Fibroblast of lung (primary cell): ENCODE results near the gene ATP6V0E2. TPM values are rescaled to one million over a fixed set of nuclear protein-coding genes. Genes with fewer than 3 reads are reported as not detected.

Source experiments
- DNase-seq, 2 donors: peaks; one replicate each; pipeline versions ENCODE4 v3.0.0 to v3.0.0-alpha.2; 2010; ENCODE audit warnings: low read depth in 2 of 2
- H2AFZ ChIP-seq: 2 replicates; pipeline ENCODE4 v1.5.1; 2012; ENCODE audit warnings: low read length, control low read depth, inconsistent platforms
- H3K27ac ChIP-seq: 2 replicates; pipeline ENCODE4 v1.5.1; 2011; ENCODE audit warnings: low read length, control low read depth; ENCODE audit not compliant: insufficient read depth
- H3K27me3 ChIP-seq: 2 replicates; pipeline ENCODE4 v1.5.1; 2011; ENCODE audit warnings: mild to moderate bottlenecking, low read length; ENCODE audit not compliant: control insufficient read depth, insufficient read depth
- H3K36me3 ChIP-seq: 2 replicates; pipeline ENCODE4 v1.5.1; 2011; ENCODE audit warnings: low read length; ENCODE audit not compliant: control insufficient read depth, insufficient read depth
- H3K4me1 ChIP-seq: 2 replicates; pipeline ENCODE4 v1.5.1; 2011; ENCODE audit warnings: low read length; ENCODE audit not compliant: control insufficient read depth, insufficient read depth; ENCODE audit errors: extremely low read depth
- H3K4me2 ChIP-seq: 2 replicates; pipeline ENCODE4 v1.5.1; 2011; ENCODE audit warnings: low read length, control low read depth; ENCODE audit not compliant: insufficient read depth; ENCODE audit errors: extremely low read depth
- H3K4me3 ChIP-seq, 4 experiments: fragments of 200-600 bp in 1 of 4; sonication (generic) in 1 of 4; replicated peaks in 1 of 4; 2 replicates each; pipeline ENCODE4 v1.5.1; 2011 to 2016; ENCODE audit warnings: low read length in 4 of 4, low read depth in 3 of 4, mild to moderate bottlenecking in 3 of 4, control low read depth in 2 of 4, inconsistent platforms in 1 of 4, mixed read lengths in 1 of 4; ENCODE audit not compliant: insufficient read depth in 1 of 4; ENCODE audit errors: control extremely low read depth in 1 of 4
- H3K79me2 ChIP-seq: 2 replicates; pipeline ENCODE4 v1.5.1; 2012; ENCODE audit warnings: mild to moderate bottlenecking, low read length, inconsistent platforms; ENCODE audit not compliant: control insufficient read depth, insufficient read depth
- H3K9ac ChIP-seq: 2 replicates; pipeline ENCODE4 v1.5.1; 2011; ENCODE audit warnings: mild to moderate bottlenecking, low read length, control low read depth; ENCODE audit not compliant: insufficient read depth
- H3K9me3 ChIP-seq: 2 replicates; pipeline ENCODE4 v1.5.1; 2012; ENCODE audit warnings: low read depth, low read length; ENCODE audit not compliant: control insufficient read depth, insufficient read depth
- H4K20me1 ChIP-seq: 2 replicates; pipeline ENCODE4 v1.5.1; 2011; ENCODE audit warnings: low read length; ENCODE audit not compliant: control insufficient read depth, insufficient read depth; ENCODE audit errors: extremely low read depth
- EZH2 ChIP-seq: IDR thresholded peaks from 2 replicates; pipeline ENCODE4 v1.5.1; 2012; ENCODE audit warnings: low read length, control low read depth, mild to moderate bottlenecking; ENCODE audit errors: missing control alignments
- polyA plus RNA-seq, 2 donors: library from polyadenylated mRNA; depleted of rRNA in 1 of 2; stranded (reverse) in 1 of 2; unstranded in 1 of 2; fragments of >200 nt; gene quantifications; 2 replicates each; pipeline ENCODE4 v1.2.1, GENCODE V29; 2011 to 2012; ENCODE audit warnings: missing spikeins in 1 of 2
- total RNA-seq: library from RNA; depleted of rRNA; stranded (reverse); fragments of >200 nt; gene quantifications from 2 replicates; pipeline ENCODE4 v1.2.1, GENCODE V29; 2014
- TF ChIP-seq, protein P1 (sequence below), 2 donors: IDR thresholded peaks in 1 of 2; conservative IDR thresholded peaks in 1 of 2; 1 replicate in 1 of 2; 2 replicates in 1 of 2; pipeline ENCODE4 v1.5.1; 2011 to 2012; ENCODE audit warnings: low read length in 2 of 2, control low read depth in 1 of 2, inconsistent platforms in 1 of 2, low read depth in 1 of 2, mild to moderate bottlenecking in 1 of 2

Gene ATP6V0E2
- total and polyA plus RNA-seq, 2 donors (not counting 1 experiment from before 2014, with no cell fraction given), result 14.3 to 22.6 TPM

DNA sequence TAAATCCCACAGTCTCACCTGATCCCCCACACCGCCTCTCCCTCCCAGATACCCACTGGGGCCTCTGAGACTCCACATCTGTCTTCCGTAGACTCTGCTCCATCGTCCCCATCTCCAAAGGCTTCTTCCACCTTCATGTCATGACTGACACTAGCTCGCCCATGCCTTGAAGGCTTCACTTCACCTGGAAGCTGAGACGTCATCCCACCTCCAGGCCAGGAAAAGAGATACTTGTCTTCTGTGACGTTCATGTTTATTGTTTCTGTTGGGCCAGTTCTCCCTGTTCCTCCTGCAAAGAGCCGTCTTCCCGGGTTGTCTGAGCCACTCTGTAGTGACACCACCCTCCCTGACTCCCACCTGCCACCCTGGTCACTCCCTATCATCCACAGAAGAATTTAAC, 39.2 kb upstream of the ATP6V0E2 start:
- Histone ChIP-seq H3K9me3 (no peaks in the 10 kb centered on the region), H3K4me3 (no peak overlapping the region), H3K4me1 (no peaks in the 10 kb centered on the region), H3K36me3 (no peaks in the 10 kb centered on the region), H3K27ac (no peak overlapping the region), H3K79me2 (peaks cover 5% of the 10 kb centered on the region), H3K27me3 (no peaks in the 10 kb centered on the region), H3K9ac (no peak overlapping the region), H4K20me1 (no peaks in the 10 kb centered on the region), H2AFZ (no peak overlapping the region), H3K4me2 (no peak overlapping the region)
- no peak for DNase-seq
- no peak for TF ChIP-seq EZH2
- TF ChIP-seq, protein P1, sequence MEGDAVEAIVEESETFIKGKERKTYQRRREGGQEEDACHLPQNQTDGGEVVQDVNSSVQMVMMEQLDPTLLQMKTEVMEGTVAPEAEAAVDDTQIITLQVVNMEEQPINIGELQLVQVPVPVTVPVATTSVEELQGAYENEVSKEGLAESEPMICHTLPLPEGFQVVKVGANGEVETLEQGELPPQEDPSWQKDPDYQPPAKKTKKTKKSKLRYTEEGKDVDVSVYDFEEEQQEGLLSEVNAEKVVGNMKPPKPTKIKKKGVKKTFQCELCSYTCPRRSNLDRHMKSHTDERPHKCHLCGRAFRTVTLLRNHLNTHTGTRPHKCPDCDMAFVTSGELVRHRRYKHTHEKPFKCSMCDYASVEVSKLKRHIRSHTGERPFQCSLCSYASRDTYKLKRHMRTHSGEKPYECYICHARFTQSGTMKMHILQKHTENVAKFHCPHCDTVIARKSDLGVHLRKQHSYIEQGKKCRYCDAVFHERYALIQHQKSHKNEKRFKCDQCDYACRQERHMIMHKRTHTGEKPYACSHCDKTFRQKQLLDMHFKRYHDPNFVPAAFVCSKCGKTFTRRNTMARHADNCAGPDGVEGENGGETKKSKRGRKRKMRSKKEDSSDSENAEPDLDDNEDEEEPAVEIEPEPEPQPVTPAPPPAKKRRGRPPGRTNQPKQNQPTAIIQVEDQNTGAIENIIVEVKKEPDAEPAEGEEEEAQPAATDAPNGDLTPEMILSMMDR (conservative IDR thresholded peaks at IDR 0.05 in 1 of 2, IDR thresholded peaks at IDR 0.05 in 1 of 2; ENCODE audit: low read depth in 1 of 2, low read length in 2 of 2), result no peak

- no peak for DNase-seq
- Histone ChIP-seq H3K79me2 (peaks cover 6% of the 10 kb centered on the region), H3K36me3 (no peaks in the 10 kb centered on the region), H2AFZ (no peak overlapping the region), H3K27me3 (no peaks in the 10 kb centered on the region), H4K20me1 (no peaks in the 10 kb centered on the region), H3K4me3 (no peak overlapping the region), H3K27ac (no peak overlapping the region), H3K4me1 (no peaks in the 10 kb centered on the region), H3K4me2 (no peak overlapping the region), H3K9me3 (no peaks in the 10 kb centered on the region), H3K9ac (no peak overlapping the region)
- TF ChIP-seq, protein P1 (conservative IDR thresholded peaks at IDR 0.05 in 1 of 2, IDR thresholded peaks at IDR 0.05 in 1 of 2; ENCODE audit: low read depth in 1 of 2, low read length in 2 of 2), result no peak
- TF ChIP-seq EZH2, result no peak
Measured at GRCh38 chr7:149836434-149836833, 37.3 kb upstream of the ATP6V0E2 start.

- Histone ChIP-seq H3K9ac (no peak overlapping the region), H3K27ac (no peak overlapping the region), H2AFZ (peak overlapping the region; percentile 44), H4K20me1 (no peaks in the 10 kb centered on the region), H3K27me3 (no peaks in the 10 kb centered on the region), H3K4me3 (no peak overlapping the region), H3K4me2 (peak overlapping the region; percentile 25), H3K4me1 (no peaks in the 10 kb centered on the region), H3K9me3 (no peaks in the 10 kb centered on the region), H3K36me3 (no peaks in the 10 kb centered on the region), H3K79me2 (peaks cover 6% of the 10 kb centered on the region)
- DNase-seq, result no peak
- no peak for TF ChIP-seq EZH2
- TF ChIP-seq, protein P1 (conservative IDR thresholded peaks at IDR 0.05 in 1 of 2, IDR thresholded peaks at IDR 0.05 in 1 of 2; ENCODE audit: low read depth in 1 of 2, low read length in 2 of 2), result no peak
Measured at GRCh38 chr7:149837564-149838223, 36.1 kb upstream of the ATP6V0E2 start.
